GM12878 (cell line): ENCODE results near the gene SFT2D3.

ENCODE experiments used
- BACH1 ChIP-seq: fragments of 450-650 bp; IDR thresholded peaks from 2 replicates; pipeline ENCODE4 v1.6.1; 2017; ENCODE audit warnings: mild to moderate bottlenecking, borderline replicate concordance
- CEBPB ChIP-seq, 2 experiments: fragments of 150-350 bp in 1 of 2; IDR thresholded peaks; 2 replicates each; pipeline ENCODE4 v1.6.1; 2012 to 2014; ENCODE audit warnings: low read depth in 2 of 2, low read length in 2 of 2, borderline replicate concordance in 1 of 2, inconsistent platforms in 1 of 2
- NFYA ChIP-seq: IDR thresholded peaks from 2 replicates; pipeline ENCODE4 v1.6.1; 2011; ENCODE audit warnings: low read depth, mild to moderate bottlenecking, low read length, improper control_type of control experiment, borderline replicate concordance
- POLR2AphosphoS2 ChIP-seq: IDR thresholded peaks from 2 replicates; pipeline ENCODE4 v1.6.1; 2011; ENCODE audit warnings: low read depth, mild to moderate bottlenecking, low read length, improper control_type of control experiment, moderate library complexity
- RCOR1 ChIP-seq: conservative IDR thresholded peaks from 2 replicates; pipeline ENCODE4 v1.6.1; 2012; ENCODE audit warnings: low read depth, low read length, improper control_type of control experiment
- RELA ChIP-seq: fragments of 450-650 bp; IDR thresholded peaks from 2 replicates; pipeline ENCODE4 v1.8.0; 2014; ENCODE audit warnings: borderline replicate concordance; ENCODE audit not compliant: partially characterized antibody
- SMARCA5 ChIP-seq: fragments of 450-650 bp; IDR thresholded peaks from 2 replicates; pipeline ENCODE4 v1.6.1; 2017; ENCODE audit warnings: mild to moderate bottlenecking
- TF ChIP-seq, protein P1 (sequence below): IDR thresholded peaks from 2 replicates; pipeline ENCODE4 v1.6.1; 2011; ENCODE audit warnings: borderline replicate concordance, low read depth, mild to moderate bottlenecking, moderate library complexity, mixed read lengths, low read length; ENCODE audit not compliant: insufficient read depth; ENCODE audit errors: extremely low read length

- TF ChIP-seq CEBPB (IDR thresholded peaks at IDR 0.05; ENCODE audit: borderline replicate concordance in 1 of 2, low read depth in 2 of 2, low read length in 2 of 2) (no peak), POLR2AphosphoS2 (no peak), NFYA (no peak), SMARCA5 (no peak), BACH1 (no peak), RELA (no peak), RCOR1 (no peak)
- TF ChIP-seq, protein P1, sequence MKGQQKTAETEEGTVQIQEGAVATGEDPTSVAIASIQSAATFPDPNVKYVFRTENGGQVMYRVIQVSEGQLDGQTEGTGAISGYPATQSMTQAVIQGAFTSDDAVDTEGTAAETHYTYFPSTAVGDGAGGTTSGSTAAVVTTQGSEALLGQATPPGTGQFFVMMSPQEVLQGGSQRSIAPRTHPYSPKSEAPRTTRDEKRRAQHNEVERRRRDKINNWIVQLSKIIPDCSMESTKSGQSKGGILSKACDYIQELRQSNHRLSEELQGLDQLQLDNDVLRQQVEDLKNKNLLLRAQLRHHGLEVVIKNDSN: no peak
These were observed 6.3 kb upstream of the SFT2D3 start for GRCh38 chr2:127694986-127695385.
